ENCODE data around the gene CHD9.

DNA sequence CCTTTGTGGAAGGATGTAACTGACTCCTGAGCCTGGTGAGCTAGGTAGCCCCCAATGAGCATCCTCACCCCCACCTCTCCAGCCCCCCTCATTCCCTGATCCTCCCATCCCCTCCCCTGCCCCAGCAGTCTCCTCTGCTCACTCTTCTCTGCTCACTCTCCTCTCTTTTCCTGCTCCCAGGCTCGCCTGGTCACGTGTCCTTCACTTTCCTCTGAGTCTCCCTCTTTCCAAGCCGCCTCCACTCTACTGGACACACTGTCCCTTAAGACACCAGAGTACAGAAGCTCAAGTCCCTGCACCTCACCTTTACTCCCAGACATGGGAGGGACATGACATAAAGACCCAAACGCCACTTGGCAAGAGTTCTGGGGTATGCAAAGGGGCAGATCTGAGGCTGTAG lies 303.2 kb downstream of the CHD9 start:
- TF ChIP-seq, protein P1, sequence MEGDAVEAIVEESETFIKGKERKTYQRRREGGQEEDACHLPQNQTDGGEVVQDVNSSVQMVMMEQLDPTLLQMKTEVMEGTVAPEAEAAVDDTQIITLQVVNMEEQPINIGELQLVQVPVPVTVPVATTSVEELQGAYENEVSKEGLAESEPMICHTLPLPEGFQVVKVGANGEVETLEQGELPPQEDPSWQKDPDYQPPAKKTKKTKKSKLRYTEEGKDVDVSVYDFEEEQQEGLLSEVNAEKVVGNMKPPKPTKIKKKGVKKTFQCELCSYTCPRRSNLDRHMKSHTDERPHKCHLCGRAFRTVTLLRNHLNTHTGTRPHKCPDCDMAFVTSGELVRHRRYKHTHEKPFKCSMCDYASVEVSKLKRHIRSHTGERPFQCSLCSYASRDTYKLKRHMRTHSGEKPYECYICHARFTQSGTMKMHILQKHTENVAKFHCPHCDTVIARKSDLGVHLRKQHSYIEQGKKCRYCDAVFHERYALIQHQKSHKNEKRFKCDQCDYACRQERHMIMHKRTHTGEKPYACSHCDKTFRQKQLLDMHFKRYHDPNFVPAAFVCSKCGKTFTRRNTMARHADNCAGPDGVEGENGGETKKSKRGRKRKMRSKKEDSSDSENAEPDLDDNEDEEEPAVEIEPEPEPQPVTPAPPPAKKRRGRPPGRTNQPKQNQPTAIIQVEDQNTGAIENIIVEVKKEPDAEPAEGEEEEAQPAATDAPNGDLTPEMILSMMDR (IDR thresholded peaks at IDR 0.05 in 4 of 5, conservative IDR thresholded peaks at IDR 0.05 in 1 of 5), result no peak
- no peak for TF ChIP-seq POLR2A (IDR thresholded peaks at IDR 0.05)

All from gastrocnemius medialis (tissue), 4 donors.